ENCODE data around the gene KIAA1328.

DNA sequence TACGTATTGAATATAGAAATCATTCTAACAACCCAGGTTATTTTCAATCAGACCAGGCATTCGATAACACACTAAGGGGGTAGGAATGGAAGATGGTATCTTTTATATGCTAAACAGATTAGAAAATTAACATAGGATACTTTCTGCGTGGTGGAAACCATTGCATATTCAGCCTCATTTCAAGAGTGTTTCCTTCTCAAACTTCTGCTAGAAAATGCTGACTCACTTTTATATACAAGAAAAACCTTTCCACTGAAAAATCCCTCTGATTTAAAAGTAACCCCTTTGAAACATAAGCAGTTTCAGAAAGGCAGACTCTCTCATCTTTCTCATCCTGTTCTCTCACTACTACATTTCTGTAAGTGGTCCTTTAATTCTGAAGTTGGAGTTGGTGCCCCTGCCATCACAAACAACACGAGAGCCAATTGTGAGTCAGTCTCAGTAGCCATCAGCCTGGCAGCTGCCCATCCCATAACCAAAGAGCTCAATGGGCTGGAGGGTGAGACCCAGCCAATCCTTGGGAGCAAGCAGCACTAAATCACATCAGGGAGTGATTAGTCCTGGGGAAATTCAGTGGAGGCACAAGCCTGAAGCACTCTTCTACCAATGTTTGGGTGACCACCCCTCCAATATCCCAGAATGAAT, 393.5 kb downstream of the KIAA1328 start:
- TF ChIP-seq EP300 (IDR thresholded peaks at IDR 0.05) (no peak), CTCF (IDR thresholded peaks at IDR 0.05) (no peak), POLR2AphosphoS5 (IDR thresholded peaks at IDR 0.05) (no peak), POLR2A (IDR thresholded peaks at IDR 0.05; ENCODE audit: low read depth) (no peak)
